ENCODE results near the gene MAP2K2. TPM values are rescaled to one million over a fixed set of nuclear protein-coding genes. Genes with fewer than 3 reads are reported as not detected.
"Not testable (repeated sequence)": the region's sequence is repeated elsewhere in the genome, so short reads cannot be mapped to it uniquely, and the experiment has no call there.

Gene MAP2K2
- total RNA-seq, 1 donor, result 233 TPM

DNA sequence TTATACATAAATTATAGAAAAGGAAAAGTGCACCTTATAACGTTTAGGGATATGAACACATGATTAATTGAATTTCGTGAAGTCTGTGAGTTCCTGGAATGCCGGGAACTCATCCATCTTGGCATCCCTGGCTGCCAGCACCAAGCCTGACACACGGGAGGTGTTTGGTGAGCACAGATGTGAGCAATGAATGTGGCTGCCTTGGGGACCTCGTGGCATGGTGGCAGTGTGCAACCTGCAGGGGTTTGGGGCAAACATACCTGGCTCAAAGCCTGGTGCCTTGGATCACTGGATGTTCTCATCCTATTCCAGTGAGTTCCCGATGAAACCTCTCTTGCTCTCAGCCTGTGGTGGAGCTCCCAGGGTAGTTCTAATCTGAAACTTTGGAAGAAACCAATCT lies 10.4 kb upstream of the MAP2K2 start:
- Histone ChIP-seq H3K4me3 (ENCODE audit: insufficient read depth, low read length) (no peak overlapping the region), H2AFZ (ENCODE audit: low read length) (no peak overlapping the region), H4K20me1 (ENCODE audit: insufficient read depth, low read length) (no peaks in the 10 kb centered on the region), H3K9me3 (ENCODE audit: low read depth, low read length) (no peaks in the 10 kb centered on the region), H3K27me3 (ENCODE audit: insufficient read depth, low read length) (no peaks in the 10 kb centered on the region), H3K27ac (ENCODE audit: low read depth, low read length) (no peak overlapping the region), H3K79me2 (ENCODE audit: insufficient read depth, low read length) (no peaks in the 10 kb centered on the region), H3K4me1 (ENCODE audit: insufficient read depth, low read length) (peaks cover 11% of the 10 kb centered on the region), H3K36me3 (ENCODE audit: insufficient read depth, low read length) (no peaks in the 10 kb centered on the region), H3K4me2 (ENCODE audit: insufficient read depth, low read length) (no peak overlapping the region)
- TF ChIP-seq, protein P1, sequence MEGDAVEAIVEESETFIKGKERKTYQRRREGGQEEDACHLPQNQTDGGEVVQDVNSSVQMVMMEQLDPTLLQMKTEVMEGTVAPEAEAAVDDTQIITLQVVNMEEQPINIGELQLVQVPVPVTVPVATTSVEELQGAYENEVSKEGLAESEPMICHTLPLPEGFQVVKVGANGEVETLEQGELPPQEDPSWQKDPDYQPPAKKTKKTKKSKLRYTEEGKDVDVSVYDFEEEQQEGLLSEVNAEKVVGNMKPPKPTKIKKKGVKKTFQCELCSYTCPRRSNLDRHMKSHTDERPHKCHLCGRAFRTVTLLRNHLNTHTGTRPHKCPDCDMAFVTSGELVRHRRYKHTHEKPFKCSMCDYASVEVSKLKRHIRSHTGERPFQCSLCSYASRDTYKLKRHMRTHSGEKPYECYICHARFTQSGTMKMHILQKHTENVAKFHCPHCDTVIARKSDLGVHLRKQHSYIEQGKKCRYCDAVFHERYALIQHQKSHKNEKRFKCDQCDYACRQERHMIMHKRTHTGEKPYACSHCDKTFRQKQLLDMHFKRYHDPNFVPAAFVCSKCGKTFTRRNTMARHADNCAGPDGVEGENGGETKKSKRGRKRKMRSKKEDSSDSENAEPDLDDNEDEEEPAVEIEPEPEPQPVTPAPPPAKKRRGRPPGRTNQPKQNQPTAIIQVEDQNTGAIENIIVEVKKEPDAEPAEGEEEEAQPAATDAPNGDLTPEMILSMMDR (IDR thresholded peaks at IDR 0.05; ENCODE audit: extremely low read depth, low read depth, low read length), result no peak
- DNase-seq (ENCODE audit: insufficient read length, low spot score, missing footprints), result peak; percentile 77

DNA sequence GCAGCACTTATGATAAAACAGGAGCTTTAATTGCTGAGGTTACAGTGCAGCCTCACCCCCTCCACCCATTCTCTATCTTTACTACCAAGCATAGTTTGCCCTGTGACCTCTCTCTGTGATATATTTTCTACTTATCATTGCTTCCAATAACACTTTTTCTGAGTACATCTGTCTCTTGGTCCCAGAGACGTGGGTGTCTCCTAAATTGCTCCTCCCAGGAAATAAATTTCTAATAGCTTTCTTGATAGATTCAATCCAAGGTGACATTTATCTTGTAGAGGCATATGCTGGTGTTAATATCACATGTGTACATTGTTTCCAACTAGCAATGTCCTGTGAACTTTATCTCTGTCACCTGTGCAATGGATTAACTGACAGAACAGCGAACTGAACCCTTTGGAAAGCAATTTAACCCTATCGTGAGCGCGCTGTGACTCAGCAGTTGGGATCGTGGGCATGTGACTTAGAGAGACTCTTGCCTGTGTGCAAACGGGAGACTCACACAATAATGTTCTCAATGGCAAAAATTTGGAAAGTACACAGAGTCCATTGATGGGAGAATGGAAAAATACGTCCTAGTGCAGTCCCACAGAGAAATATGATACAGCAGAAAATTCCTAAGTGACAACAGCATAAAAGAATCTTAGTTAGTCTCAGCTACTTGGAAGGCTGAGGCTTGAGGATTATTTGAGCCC lies 7.0 kb upstream of the MAP2K2 start:
- Histone ChIP-seq H4K20me1 (ENCODE audit: insufficient read depth, low read length) (no peaks in the 10 kb centered on the region), H3K27ac (ENCODE audit: low read depth, low read length) (peak overlapping the region; percentile 27), H3K79me2 (ENCODE audit: insufficient read depth, low read length) (no peaks in the 10 kb centered on the region), H2AFZ (ENCODE audit: low read length) (peak overlapping the region; percentile 33), H3K4me2 (ENCODE audit: insufficient read depth, low read length) (peak overlapping the region; percentile 56), H3K4me3 (ENCODE audit: insufficient read depth, low read length) (no peak overlapping the region), H3K4me1 (ENCODE audit: insufficient read depth, low read length) (peaks cover 11% of the 10 kb centered on the region), H3K9me3 (ENCODE audit: low read depth, low read length) (no peaks in the 10 kb centered on the region), H3K27me3 (ENCODE audit: insufficient read depth, low read length) (no peaks in the 10 kb centered on the region), H3K36me3 (ENCODE audit: insufficient read depth, low read length) (no peaks in the 10 kb centered on the region)
- TF ChIP-seq, protein P1 (IDR thresholded peaks at IDR 0.05; ENCODE audit: extremely low read depth, low read depth, low read length), result no peak
- DNase-seq (ENCODE audit: insufficient read length, low spot score, missing footprints), result peak; percentile 78

DNA sequence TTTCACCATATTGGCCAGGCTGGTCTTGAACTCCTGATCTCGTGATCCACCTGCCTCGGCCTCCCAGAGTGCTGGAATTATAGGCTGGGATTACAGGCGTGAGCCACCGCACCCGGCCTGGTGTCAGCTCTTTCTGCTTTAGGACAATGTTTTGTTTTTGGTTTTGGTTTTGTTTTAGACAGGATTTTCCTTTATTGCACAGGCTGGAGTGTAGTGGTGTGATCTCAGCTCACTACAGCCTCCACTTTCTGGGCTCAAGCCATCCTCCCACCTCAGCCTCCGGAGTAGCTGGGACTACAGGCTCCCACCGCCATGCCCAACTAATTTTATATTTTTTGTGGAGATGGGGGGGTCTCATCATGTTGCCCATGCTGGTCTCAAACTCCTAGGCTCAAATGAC lies 5.1 kb upstream of the MAP2K2 start:
- H3K36me3 ChIP-seq (ENCODE audit: insufficient read depth, low read length); H3K4me3 ChIP-seq (ENCODE audit: insufficient read depth, low read length); H3K9me3 ChIP-seq (ENCODE audit: low read depth, low read length); H2AFZ ChIP-seq (ENCODE audit: low read length); DNase-seq (ENCODE audit: insufficient read length, low spot score, missing footprints); H3K79me2 ChIP-seq (ENCODE audit: insufficient read depth, low read length); H3K27ac ChIP-seq (ENCODE audit: low read depth, low read length); H3K27me3 ChIP-seq (ENCODE audit: insufficient read depth, low read length); H3K4me2 ChIP-seq (ENCODE audit: insufficient read depth, low read length); H4K20me1 ChIP-seq (ENCODE audit: insufficient read depth, low read length): not testable (repeated sequence)
- H3K4me1 ChIP-seq (ENCODE audit: insufficient read depth, low read length), result peaks cover 15% of the 10 kb centered on the region

DNA sequence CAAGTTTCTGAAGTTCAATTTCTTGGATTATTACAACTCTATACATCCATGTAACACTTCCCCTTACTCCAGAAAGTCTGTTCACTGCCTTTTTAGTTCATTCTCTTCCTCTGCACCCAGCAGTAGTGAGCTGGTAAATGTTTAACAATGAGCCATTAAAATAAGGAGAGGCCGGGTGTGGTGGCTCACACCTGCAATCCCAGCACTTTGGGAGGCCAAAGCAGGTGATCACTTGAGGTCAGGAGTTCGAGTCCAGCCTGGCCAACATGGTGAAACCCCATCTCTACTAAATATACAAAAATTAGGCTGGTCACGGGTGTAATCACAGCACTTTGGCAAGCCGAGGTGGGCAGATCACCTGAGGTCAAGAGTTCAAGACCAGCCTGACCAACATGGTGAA lies 3.4 kb upstream of the MAP2K2 start:
- H3K36me3 ChIP-seq (ENCODE audit: insufficient read depth, low read length); H3K9me3 ChIP-seq (ENCODE audit: low read depth, low read length); H3K27ac ChIP-seq (ENCODE audit: low read depth, low read length); DNase-seq (ENCODE audit: insufficient read length, low spot score, missing footprints); H4K20me1 ChIP-seq (ENCODE audit: insufficient read depth, low read length); H2AFZ ChIP-seq (ENCODE audit: low read length); H3K27me3 ChIP-seq (ENCODE audit: insufficient read depth, low read length); H3K4me2 ChIP-seq (ENCODE audit: insufficient read depth, low read length); H3K4me3 ChIP-seq (ENCODE audit: insufficient read depth, low read length): not testable (repeated sequence)
- H3K79me2 ChIP-seq (ENCODE audit: insufficient read depth, low read length), result peaks cover 14% of the 10 kb centered on the region
- H3K4me1 ChIP-seq (ENCODE audit: insufficient read depth, low read length), result peaks cover 21% of the 10 kb centered on the region

DNA sequence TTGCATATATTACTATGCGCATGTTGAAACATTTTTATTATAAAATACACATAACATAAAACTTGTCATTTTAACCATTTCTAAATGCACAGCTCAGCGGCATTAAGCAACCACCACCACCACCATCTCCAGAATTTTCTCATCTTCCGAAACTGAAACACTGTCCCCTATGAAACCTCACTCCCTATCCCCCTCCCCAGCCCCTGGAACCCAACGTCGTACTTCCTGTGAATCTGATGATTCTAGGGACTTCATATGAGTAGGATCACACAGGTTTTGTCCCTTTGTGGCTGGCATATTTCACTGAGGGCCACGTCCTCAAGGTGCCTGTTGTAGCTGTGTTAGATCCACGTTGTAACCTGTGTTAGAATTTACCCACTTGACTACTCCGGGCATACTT lies 716 bp upstream of the MAP2K2 start:
- peaks cover 8% of the 10 kb centered on the region for H3K36me3 ChIP-seq (ENCODE audit: insufficient read depth, low read length)
- H3K4me1 ChIP-seq (ENCODE audit: insufficient read depth, low read length), result peaks cover 22% of the 10 kb centered on the region
- no peaks in the 10 kb centered on the region for H3K27me3 ChIP-seq (ENCODE audit: insufficient read depth, low read length)
- H3K4me2 ChIP-seq (ENCODE audit: insufficient read depth, low read length), result peak overlapping the region; percentile 91
- no peaks in the 10 kb centered on the region for H3K9me3 ChIP-seq (ENCODE audit: low read depth, low read length)
- H3K79me2 ChIP-seq (ENCODE audit: insufficient read depth, low read length), result peaks cover 35% of the 10 kb centered on the region
- TF ChIP-seq, protein P1 (IDR thresholded peaks at IDR 0.05; ENCODE audit: extremely low read depth, low read depth, low read length), result no peak
- DNase-seq (ENCODE audit: insufficient read length, low spot score, missing footprints), result no peak
- H2AFZ ChIP-seq (ENCODE audit: low read length), result peak overlapping the region; percentile 97
- no peak overlapping the region for H3K27ac ChIP-seq (ENCODE audit: low read depth, low read length)
- H3K4me3 ChIP-seq (ENCODE audit: insufficient read depth, low read length), result peak overlapping the region; percentile 70
- peaks cover 26% of the 10 kb centered on the region for H4K20me1 ChIP-seq (ENCODE audit: insufficient read depth, low read length)

Measured in osteoblast (primary cell).